ENCODE data around the gene KCTD15. TPM values are rescaled to one million over a fixed set of nuclear protein-coding genes. Genes with fewer than 3 reads are reported as not detected.

KCTD15 gene
- total RNA-seq, 1 experiment from 2014 or later: 41.5 TPM

DNA sequence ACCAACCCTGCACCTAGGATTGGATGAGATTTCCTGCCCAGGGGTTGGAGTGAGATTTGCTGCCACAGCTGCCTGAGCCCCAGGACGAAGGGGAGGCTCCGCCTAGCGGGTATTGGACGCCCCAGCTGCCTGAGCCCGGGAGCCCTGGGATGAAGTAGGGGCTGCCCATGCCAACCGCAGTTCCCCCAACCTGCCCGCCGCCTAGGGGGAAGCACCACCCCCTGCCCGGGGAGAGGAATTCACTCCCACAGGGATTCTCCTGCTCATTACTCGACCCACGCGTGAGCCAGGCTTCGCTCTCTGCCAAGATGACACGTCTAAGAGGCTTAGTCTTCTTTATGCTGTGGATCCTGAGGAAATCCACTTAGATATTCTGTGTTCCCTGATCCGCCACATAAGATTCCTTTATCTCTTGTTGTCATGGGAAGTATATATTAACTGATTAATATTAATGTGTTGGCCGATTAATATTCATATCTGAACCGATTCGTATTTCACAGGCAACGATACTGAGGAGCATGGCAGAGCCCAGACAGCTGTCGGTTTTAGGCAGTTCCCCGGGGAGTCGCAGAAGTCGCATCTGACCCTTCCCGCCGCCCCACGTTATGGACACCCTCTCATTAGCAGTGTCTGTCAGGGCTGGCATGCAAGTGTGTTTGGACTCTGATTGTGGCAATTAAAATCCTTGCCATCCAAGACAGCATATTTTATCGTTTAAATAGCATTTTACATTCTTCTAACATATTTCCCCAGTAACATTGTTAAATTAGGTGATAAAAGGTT, 44.5 kb upstream of the KCTD15 start:
- no peaks in the 10 kb centered on the region for H3K27me3 Mint-ChIP-seq (ENCODE audit: low read depth)
- no peaks in the 10 kb centered on the region for H3K36me3 Mint-ChIP-seq
- no peak overlapping the region for H3K4me3 Mint-ChIP-seq
- ATAC-seq: no peak
- CTCF ChIA-PET: interaction anchor here (1.2 kb wide), 1 partner anchor 336 kb away, joined by 4 read pairs; no protein-coding TSS in a partner anchor
- TF ChIP-seq ZNF512 (CRISPR knock-in tag; IDR thresholded peaks at IDR 0.05; ENCODE audit: borderline replicate concordance) (no peak), NR1H2 (CRISPR knock-in tag; IDR thresholded peaks at IDR 0.05) (no peak), TEAD4 (CRISPR knock-in tag; IDR thresholded peaks at IDR 0.05) (no peak), ATF2 (CRISPR knock-in tag; IDR thresholded peaks at IDR 0.05; ENCODE audit: borderline replicate concordance, low read depth) (no peak), ATF3 (CRISPR knock-in tag; conservative IDR thresholded peaks at IDR 0.05) (no peak), RELA (CRISPR knock-in tag; IDR thresholded peaks at IDR 0.05; ENCODE audit: borderline replicate concordance) (no peak), E2F5 (CRISPR knock-in tag; IDR thresholded peaks at IDR 0.05) (no peak), FOXJ3 (CRISPR knock-in tag; IDR thresholded peaks at IDR 0.05; ENCODE audit: borderline replicate concordance) (no peak), OVOL2 (CRISPR knock-in tag; IDR thresholded peaks at IDR 0.05; ENCODE audit: borderline replicate concordance) (no peak), MLX (CRISPR knock-in tag; IDR thresholded peaks at IDR 0.05) (no peak)
- TF ChIP-seq, protein P1, sequence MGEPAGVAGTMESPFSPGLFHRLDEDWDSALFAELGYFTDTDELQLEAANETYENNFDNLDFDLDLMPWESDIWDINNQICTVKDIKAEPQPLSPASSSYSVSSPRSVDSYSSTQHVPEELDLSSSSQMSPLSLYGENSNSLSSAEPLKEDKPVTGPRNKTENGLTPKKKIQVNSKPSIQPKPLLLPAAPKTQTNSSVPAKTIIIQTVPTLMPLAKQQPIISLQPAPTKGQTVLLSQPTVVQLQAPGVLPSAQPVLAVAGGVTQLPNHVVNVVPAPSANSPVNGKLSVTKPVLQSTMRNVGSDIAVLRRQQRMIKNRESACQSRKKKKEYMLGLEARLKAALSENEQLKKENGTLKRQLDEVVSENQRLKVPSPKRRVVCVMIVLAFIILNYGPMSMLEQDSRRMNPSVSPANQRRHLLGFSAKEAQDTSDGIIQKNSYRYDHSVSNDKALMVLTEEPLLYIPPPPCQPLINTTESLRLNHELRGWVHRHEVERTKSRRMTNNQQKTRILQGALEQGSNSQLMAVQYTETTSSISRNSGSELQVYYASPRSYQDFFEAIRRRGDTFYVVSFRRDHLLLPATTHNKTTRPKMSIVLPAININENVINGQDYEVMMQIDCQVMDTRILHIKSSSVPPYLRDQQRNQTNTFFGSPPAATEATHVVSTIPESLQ (CRISPR knock-in tag; IDR thresholded peaks at IDR 0.05): no peak
- no peaks in the 10 kb centered on the region for H3K9me3 Mint-ChIP-seq
- H3K4me1 Mint-ChIP-seq: no peaks in the 10 kb centered on the region
- no peak overlapping the region for H3K27ac Mint-ChIP-seq
- no peak for DNase-seq (ENCODE audit: low spot score)
- POLR2A ChIA-PET: no interaction called here

DNA sequence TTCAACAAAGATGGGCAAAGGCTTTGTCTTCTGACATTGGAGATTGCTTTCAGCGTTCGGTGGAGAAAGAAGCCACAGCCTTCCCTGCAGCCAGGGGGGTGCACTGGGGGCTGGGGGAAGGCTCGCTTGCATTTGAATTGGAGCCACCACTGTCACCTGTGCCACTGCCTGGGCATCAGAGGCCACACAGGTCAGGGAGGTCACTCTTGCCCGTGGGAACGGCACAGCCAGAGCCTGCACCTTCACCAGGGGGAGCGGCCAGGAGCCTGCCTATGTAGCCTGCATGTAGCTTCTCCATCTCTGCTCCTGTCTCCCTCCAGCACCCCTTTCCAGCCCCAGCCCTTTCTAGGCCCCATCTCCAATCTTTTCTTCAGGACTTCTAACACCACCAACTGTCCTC, 43.7 kb upstream of the KCTD15 start:
- Mint-ChIP-seq H3K4me1 (no peaks in the 10 kb centered on the region), H3K9me3 (no peaks in the 10 kb centered on the region), H3K4me3 (no peak overlapping the region), H3K36me3 (no peaks in the 10 kb centered on the region), H3K27me3 (ENCODE audit: low read depth) (no peaks in the 10 kb centered on the region), H3K27ac (no peak overlapping the region)
- ChIA-PET CTCF (no interaction called here), POLR2A (no interaction called here)
- DNase-seq (ENCODE audit: low spot score) (no peak), ATAC-seq (no peak)
- TF ChIP-seq HMGXB4 (CRISPR knock-in tag; IDR thresholded peaks at IDR 0.05) (no peak), SOX15 (CRISPR knock-in tag; IDR thresholded peaks at IDR 0.05) (no peak), MXD4 (CRISPR knock-in tag; IDR thresholded peaks at IDR 0.05; ENCODE audit: borderline replicate concordance) (no peak), MYBL2 (CRISPR knock-in tag; IDR thresholded peaks at IDR 0.05) (no peak), NR1H2 (CRISPR knock-in tag; IDR thresholded peaks at IDR 0.05) (no peak), ZNF512 (CRISPR knock-in tag; IDR thresholded peaks at IDR 0.05; ENCODE audit: borderline replicate concordance) (no peak), KAT7 (CRISPR knock-in tag; IDR thresholded peaks at IDR 0.05; ENCODE audit: borderline replicate concordance) (no peak), NR2C2 (CRISPR knock-in tag; IDR thresholded peaks at IDR 0.05) (no peak), SMAD4 (CRISPR knock-in tag; IDR thresholded peaks at IDR 0.05) (no peak), ZNF317 (CRISPR knock-in tag; IDR thresholded peaks at IDR 0.05; ENCODE audit: borderline replicate concordance, low read depth) (no peak), MLX (CRISPR knock-in tag; IDR thresholded peaks at IDR 0.05) (no peak), TP53 (CRISPR knock-in tag; IDR thresholded peaks at IDR 0.05) (no peak)

Measured in WTC11 (cell line).